ENCODE data around the gene EVPL. TPM values are rescaled to one million over a fixed set of nuclear protein-coding genes. Genes with fewer than 3 reads are reported as not detected.

The EVPL gene
- total and polyA plus RNA-seq, 2 donors (not counting 3 experiments of a cell fraction or from before 2014, with no cell fraction given), result not detected

DNA sequence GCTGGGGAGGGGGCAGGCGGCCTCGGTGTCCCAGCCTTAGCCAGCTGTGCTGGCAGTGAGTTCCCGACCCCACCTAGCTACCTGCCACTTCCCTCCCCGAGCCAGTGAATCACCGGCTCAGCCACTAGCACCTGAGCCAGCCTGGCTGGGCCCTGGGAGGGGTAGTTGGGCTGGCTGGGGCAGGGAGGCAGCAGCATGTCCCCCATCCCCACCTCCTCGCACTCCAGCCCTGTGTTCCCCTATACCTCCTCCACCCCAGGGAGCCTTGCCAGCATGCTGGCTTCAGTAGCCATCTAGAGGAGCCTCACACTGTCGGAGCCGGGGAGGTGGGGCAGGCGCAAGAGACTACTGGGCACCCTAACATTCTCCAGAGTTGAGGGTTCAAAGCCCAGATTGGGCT, 2.8 kb downstream of the EVPL start:
- H4K20me1 ChIP-seq (replicated peaks; ENCODE audit: control insufficient read depth, extremely low read depth, insufficient read depth, low read length), result no peaks in the 10 kb centered on the region
- intact Hi-C loops (cut with micrococcal nuclease), result no loop called here
- H3K27ac ChIP-seq (ENCODE audit: insufficient read depth, low read depth, low read length), result no peak overlapping the region
- H3K36me3 ChIP-seq (ENCODE audit: control insufficient read depth in 2 of 2, extremely low read depth in 1 of 2, insufficient read depth in 2 of 2, low read length in 2 of 2), result no peaks in the 10 kb centered on the region
- H3K27me3 ChIP-seq (ENCODE audit: control insufficient read depth in 2 of 2, insufficient read depth in 2 of 2, low read length in 2 of 2), result no peaks in the 10 kb centered on the region
- H3K9me1 ChIP-seq (replicated peaks; ENCODE audit: control insufficient read depth, extremely low read depth, insufficient read depth, low read length), result no peaks in the 10 kb centered on the region
- BruUV-seq (replicated peaks), result no TSS peak
- no peak overlapping the region for H2AFZ ChIP-seq (ENCODE audit: low read depth, low read length)
- H3K9me3 ChIP-seq (replicated peaks; ENCODE audit: control insufficient read depth, insufficient read depth, low read length), result no peaks in the 10 kb centered on the region
- H3K4me2 ChIP-seq (ENCODE audit: insufficient read depth, low read length), result no peak overlapping the region
- H3K4me1 ChIP-seq (ENCODE audit: control insufficient read depth, extremely low read depth, insufficient read depth, low read length), result no peaks in the 10 kb centered on the region
- FAIRE-seq (no peak), DNase-seq (ENCODE audit: low read depth, low spot score) (no peak)
- H3K9ac ChIP-seq (replicated peaks; ENCODE audit: extremely low read depth, insufficient read depth, low read length), result no peak overlapping the region
- TF ChIP-seq POLR2AphosphoS5 (IDR thresholded peaks at IDR 0.05; ENCODE audit: insufficient read depth, low read depth, low read length), result no peak
- TF ChIP-seq JUN (IDR thresholded peaks at IDR 0.05; ENCODE audit: borderline replicate concordance, insufficient read depth, insufficient read length, low read depth), result no peak
- TF ChIP-seq POLR2A (IDR thresholded peaks at IDR 0.05; ENCODE audit: low read depth, low read length), result no peak
- TF ChIP-seq FOS (IDR thresholded peaks at IDR 0.05; ENCODE audit: borderline replicate concordance, insufficient read depth, low read length), result no peak
- TF ChIP-seq, protein P1, sequence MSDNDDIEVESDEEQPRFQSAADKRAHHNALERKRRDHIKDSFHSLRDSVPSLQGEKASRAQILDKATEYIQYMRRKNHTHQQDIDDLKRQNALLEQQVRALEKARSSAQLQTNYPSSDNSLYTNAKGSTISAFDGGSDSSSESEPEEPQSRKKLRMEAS (IDR thresholded peaks at IDR 0.05; ENCODE audit: insufficient read depth, insufficient read length), result no peak
- TF ChIP-seq MYC (IDR thresholded peaks at IDR 0.05; ENCODE audit: low read depth, low read length), result no peak
- TF ChIP-seq GATA2 (IDR thresholded peaks at IDR 0.05; ENCODE audit: insufficient read depth, insufficient read length, low read depth, low read length), result no peak
- TF ChIP-seq, protein P2, sequence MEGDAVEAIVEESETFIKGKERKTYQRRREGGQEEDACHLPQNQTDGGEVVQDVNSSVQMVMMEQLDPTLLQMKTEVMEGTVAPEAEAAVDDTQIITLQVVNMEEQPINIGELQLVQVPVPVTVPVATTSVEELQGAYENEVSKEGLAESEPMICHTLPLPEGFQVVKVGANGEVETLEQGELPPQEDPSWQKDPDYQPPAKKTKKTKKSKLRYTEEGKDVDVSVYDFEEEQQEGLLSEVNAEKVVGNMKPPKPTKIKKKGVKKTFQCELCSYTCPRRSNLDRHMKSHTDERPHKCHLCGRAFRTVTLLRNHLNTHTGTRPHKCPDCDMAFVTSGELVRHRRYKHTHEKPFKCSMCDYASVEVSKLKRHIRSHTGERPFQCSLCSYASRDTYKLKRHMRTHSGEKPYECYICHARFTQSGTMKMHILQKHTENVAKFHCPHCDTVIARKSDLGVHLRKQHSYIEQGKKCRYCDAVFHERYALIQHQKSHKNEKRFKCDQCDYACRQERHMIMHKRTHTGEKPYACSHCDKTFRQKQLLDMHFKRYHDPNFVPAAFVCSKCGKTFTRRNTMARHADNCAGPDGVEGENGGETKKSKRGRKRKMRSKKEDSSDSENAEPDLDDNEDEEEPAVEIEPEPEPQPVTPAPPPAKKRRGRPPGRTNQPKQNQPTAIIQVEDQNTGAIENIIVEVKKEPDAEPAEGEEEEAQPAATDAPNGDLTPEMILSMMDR (IDR thresholded peaks at IDR 0.05; ENCODE audit: extremely low read depth in 1 of 2, insufficient read depth in 1 of 2, low read depth in 1 of 2, low read length in 2 of 2), result no peak
- TF ChIP-seq EZH2 (IDR thresholded peaks at IDR 0.05; ENCODE audit: borderline replicate concordance, low read depth, low read length, severe bottlenecking), result no peak
- dilution Hi-C loops (cut with MboI; ENCODE audit: extremely low pct_ligation_motif_present, low sequenced_read_pairs), result no loop called here
- CTCF ChIA-PET, result no interaction called here
- no peak overlapping the region for H3K4me3 ChIP-seq (replicated peaks in 1 of 3; ENCODE audit: insufficient read depth in 1 of 3, low read depth in 1 of 3, low read length in 3 of 3)
- POLR2A ChIA-PET, result no interaction called here
- H3K79me2 ChIP-seq (ENCODE audit: control insufficient read depth, insufficient read depth, low read length), result no peaks in the 10 kb centered on the region
